HUDEP-2 (cell line): ENCODE measurements around the gene OARD1.

ENCODE experiments used
- DNase-seq, 76 experiments: peaks; one replicate each; lab custom pipeline; 2025; ENCODE audit not compliant: unreplicated experiment in 76 of 76; lab: John Stamatoyannopoulos, UW

The OARD1 gene

GRCh38 chr6:41075651-41076626, 3.8 kb upstream of the OARD1 start:
- DNase-seq = no peak

- no peak for DNase-seq
Observed at GRCh38 chr6:41074692-41075436, 2.7 kb upstream of the OARD1 start.

GRCh38 chr6:41073968-41074691, 2.0 kb upstream of the OARD1 start:
- peak in 3 of 76 experiments; percentile 22 to 44 (median 32) for DNase-seq

- peak in 73 of 76 experiments; percentile 48 to 93 (median 83) for DNase-seq
Observed at GRCh38 chr6:41073203-41073967, 1.2 kb upstream of the OARD1 start.

- DNase-seq = peak in 60 of 76 experiments; percentile 99 to 100 (median 100)
Observed at GRCh38 chr6:41072836-41073202, 663 bp upstream of the OARD1 start, which contains the start of gene NFYA. Gene NFYA (plus strand): TSS chr6:41072974. CDS start chr6:41079090, 6,116 bp downstream.

GRCh38 chr6:41071501-41071922, 644 bp downstream of the OARD1 start:
- peak in 4 of 76 experiments; percentile 42 to 77 (median 66) for DNase-seq

- DNase-seq = peak in 63 of 76 experiments; percentile 18 to 80 (median 60)
Observed at GRCh38 chr6:41066867-41067304, 5.3 kb downstream of the OARD1 start.

- DNase-seq = peak in 1 of 76 experiments; percentile 16
Observed at GRCh38 chr6:41065550-41066026, 6.6 kb downstream of the OARD1 start.

- DNase-seq = no peak
Observed at GRCh38 chr6:41064841-41065240, 7.3 kb downstream of the OARD1 start.

GRCh38 chr6:41063884-41064285, 8.3 kb downstream of the OARD1 start:
- peak in 1 of 76 experiments; percentile 23 for DNase-seq

- no peak for DNase-seq
Observed at GRCh38 chr6:41062056-41062455, 10.1 kb downstream of the OARD1 start.

- DNase-seq = no peak
Observed at GRCh38 chr6:41061196-41061726, 10.9 kb downstream of the OARD1 start.

- DNase-seq = no peak
Observed at GRCh38 chr6:41059556-41059955, 12.6 kb downstream of the OARD1 start.

GRCh38 chr6:41058783-41059181, 13.4 kb downstream of the OARD1 start:
- DNase-seq = no peak

- peak in 2 of 76 experiments; percentile 17 to 18 for DNase-seq
Observed at GRCh38 chr6:41056768-41057490, 15.2 kb downstream of the OARD1 start.

GRCh38 chr6:41055149-41055548, 17.0 kb downstream of the OARD1 start:
- DNase-seq = no peak

GRCh38 chr6:41054511-41054910, 17.6 kb downstream of the OARD1 start:
- DNase-seq = no peak

- no peak for DNase-seq
Observed at GRCh38 chr6:41053041-41053440, 19.1 kb downstream of the OARD1 start, which contains the start of gene APOBEC2. Gene APOBEC2 (plus strand): TSS chr6:41053202. CDS start chr6:41053348, 146 bp downstream.

- DNase-seq = peak in 4 of 76 experiments; percentile 23 to 26 (median 25)
Observed at GRCh38 chr6:41051873-41052272, 20.3 kb downstream of the OARD1 start.
